Loucy (cell line): ENCODE results near the gene EFCAB8.

Experiments used
- EZH2phosphoT487 ChIP-seq: fragments of 200-600 bp; IDR thresholded peaks from 2 replicates; pipeline ENCODE4 v1.6.1; 2018; ENCODE audit warnings: antibody characterized with exemption, mild to moderate bottlenecking, moderate library complexity, borderline replicate concordance
- TF ChIP-seq, protein P1 (sequence below): fragments of 200-600 bp; sonication (generic); conservative IDR thresholded peaks from 2 replicates; pipeline ENCODE4 v1.5.1; 2014; ENCODE audit warnings: mild to moderate bottlenecking, antibody characterized with exemption, low read length

GRCh38 chr20:32929162-32929561 lies 70.4 kb downstream of the EFCAB8 start:
- TF ChIP-seq, protein P1, sequence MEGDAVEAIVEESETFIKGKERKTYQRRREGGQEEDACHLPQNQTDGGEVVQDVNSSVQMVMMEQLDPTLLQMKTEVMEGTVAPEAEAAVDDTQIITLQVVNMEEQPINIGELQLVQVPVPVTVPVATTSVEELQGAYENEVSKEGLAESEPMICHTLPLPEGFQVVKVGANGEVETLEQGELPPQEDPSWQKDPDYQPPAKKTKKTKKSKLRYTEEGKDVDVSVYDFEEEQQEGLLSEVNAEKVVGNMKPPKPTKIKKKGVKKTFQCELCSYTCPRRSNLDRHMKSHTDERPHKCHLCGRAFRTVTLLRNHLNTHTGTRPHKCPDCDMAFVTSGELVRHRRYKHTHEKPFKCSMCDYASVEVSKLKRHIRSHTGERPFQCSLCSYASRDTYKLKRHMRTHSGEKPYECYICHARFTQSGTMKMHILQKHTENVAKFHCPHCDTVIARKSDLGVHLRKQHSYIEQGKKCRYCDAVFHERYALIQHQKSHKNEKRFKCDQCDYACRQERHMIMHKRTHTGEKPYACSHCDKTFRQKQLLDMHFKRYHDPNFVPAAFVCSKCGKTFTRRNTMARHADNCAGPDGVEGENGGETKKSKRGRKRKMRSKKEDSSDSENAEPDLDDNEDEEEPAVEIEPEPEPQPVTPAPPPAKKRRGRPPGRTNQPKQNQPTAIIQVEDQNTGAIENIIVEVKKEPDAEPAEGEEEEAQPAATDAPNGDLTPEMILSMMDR: no peak
- no peak for TF ChIP-seq EZH2phosphoT487
